T-helper 2 cell (primary cell): ENCODE data around the gene CRHR1.
"Not testable (repeated sequence)": the region's sequence is repeated elsewhere in the genome, so short reads cannot be mapped to it uniquely, and the experiment has no call there.

Source experiments
- DNase-seq, 5 experiments: peaks; one replicate each; pipeline versions ENCODE4 v3.0.0 to v3.0.0-alpha.2; 2012 to 2022
- total RNA-seq, 2 donors: gene quantifications; one replicate each; lab custom pipeline; 2026; lab: John Stamatoyannopoulos, UW

The CRHR1 gene
- total RNA-seq, result 0 reads per million in 2 donors

DNA sequence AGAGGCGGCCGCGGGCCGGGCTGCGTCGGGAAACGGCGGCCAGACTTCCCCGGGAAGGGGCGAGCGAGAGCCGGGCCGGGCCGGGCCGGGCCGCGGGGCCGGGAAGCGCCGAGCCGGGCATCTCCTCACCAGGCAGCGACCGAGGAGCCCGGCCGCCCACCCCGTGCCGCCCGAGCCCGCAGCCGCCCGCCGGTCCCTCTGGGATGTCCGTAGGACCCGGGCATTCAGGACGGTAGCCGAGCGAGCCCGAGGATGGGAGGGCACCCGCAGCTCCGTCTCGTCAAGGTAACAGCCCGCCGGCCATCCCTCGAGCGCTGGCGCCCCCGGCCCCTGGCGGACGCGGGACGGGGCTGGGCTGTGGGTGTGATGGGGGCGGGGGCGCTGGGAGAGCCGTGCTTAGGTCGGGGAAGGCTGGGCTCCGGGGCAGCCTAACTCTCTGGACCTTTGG, at the start of gene CRHR1:
Gene CRHR1, plus strand, starts transcription at position 28 of the 448 bp plus-strand sequence. Its CDS starts 225 bp downstream, at position 253.
- no peak for DNase-seq

DNA sequence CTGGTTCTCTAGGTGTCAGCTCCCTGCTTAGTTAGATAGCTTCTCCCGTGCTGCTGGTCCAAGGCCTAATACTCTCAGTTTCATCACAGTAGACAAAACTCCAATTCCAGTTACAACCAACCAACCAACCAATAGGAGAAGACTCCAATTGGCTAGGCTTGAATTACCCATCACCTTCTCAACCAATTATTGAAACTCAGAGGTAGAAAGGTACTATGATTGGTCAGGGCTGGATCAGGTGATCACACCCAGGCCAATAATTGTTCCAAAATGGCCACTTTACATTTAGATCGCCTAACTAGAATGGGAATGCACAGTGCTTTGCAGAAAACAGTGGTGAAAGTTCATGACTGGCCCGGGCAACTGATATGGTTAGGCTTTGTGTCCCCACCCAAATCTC, 49.5 kb upstream of the CRHR1 start:
- no peak for DNase-seq

DNA sequence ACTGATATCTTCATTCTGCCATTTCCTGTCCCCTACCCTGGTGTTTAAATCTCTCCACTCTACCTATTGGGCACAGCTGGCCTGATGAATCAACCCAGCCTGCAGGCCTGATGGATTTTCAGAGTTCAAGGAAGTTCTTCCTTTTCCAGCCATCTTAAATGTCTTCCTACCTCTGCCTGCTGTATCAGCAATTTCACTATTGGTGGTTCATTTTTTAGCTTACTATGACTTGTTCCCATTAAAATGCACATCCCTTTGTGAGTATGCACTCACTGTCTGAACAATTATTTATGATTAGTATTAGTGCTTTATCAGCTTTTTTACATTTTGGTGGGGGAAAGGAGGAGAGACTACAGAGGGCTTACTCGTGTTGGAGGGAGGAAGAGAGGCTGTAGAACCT, 48.6 kb upstream of the CRHR1 start:
- no peak for DNase-seq

DNA sequence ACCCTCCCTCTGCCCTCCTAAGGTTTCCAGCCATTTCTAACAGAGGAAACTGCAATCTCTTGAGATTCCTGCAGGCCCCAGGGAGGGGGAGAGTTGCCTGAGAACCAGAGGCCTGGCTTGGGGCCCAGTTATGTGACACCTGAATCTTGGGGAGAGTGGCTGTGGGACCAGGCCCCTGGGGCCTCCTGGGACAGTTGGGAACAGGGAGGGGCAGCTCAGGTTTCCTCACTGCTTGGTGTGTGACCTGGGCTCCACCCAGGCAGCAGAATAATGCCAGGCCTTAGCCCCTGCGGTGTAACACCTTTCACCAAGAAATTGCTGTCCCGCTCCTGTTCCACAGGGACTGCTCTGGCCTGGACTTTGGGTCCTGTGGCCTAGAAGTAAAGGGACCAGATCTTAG, 44.3 kb upstream of the CRHR1 start:
- DNase-seq, result no peak

DNA sequence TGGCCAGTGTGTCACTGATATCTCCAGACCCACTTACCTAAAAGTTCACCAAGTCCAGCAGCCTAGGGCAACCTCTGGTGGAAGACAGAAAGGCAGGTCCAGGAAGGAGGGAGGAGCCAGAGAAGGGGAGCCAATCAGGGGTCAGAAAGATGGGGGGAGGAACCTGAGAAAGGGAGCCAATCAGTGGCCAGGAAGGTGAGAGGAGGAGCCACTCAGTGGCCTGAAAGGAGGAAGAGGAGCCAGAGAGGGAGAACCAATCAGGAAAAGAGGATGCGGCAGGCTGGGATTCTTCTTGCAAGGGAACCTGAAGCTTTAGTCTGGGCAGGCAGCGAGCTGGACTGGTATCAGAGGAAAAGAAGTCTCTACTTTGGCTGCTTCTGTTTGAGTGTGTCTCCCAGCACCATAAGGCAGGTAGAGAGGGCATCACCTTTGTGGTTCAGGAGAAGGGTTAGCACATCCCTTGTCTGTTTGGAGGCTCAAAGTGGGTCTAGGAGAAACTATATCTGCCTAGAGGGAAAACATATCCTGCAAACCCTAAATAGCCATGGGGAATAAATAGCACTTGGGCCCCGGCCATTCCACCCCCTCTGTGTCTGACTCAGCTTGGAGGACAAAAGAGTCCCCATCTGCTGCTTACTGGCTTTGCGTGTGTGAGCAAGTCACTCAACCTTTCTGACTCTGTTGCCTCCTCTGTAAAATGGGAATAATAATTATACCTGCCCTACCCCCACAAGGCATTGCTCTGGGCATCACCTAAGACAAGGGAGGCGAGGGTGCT, 43.4 kb upstream of the CRHR1 start:
- DNase-seq, result peak in 1 of 5 experiments; percentile 26

DNA sequence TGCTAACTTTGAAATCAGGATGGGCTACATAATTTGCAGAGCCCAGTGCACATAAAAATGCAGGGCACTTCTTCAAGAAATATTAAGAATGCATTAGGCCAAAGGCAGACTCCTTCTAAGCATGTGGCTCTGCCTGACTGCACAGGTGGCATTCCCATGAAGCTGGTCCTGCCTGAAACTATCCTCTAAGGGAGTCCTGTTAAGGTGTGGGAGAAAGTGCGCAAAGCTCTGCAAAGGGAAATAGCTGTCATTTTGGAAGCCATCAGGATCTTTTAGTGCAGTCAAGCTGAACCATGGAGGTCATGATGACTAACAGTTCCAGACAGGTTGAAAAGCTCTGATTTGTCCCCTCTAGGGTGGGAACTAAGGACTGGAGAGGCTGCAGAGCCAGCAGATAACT, 41.9 kb upstream of the CRHR1 start:
- no peak for DNase-seq

DNA sequence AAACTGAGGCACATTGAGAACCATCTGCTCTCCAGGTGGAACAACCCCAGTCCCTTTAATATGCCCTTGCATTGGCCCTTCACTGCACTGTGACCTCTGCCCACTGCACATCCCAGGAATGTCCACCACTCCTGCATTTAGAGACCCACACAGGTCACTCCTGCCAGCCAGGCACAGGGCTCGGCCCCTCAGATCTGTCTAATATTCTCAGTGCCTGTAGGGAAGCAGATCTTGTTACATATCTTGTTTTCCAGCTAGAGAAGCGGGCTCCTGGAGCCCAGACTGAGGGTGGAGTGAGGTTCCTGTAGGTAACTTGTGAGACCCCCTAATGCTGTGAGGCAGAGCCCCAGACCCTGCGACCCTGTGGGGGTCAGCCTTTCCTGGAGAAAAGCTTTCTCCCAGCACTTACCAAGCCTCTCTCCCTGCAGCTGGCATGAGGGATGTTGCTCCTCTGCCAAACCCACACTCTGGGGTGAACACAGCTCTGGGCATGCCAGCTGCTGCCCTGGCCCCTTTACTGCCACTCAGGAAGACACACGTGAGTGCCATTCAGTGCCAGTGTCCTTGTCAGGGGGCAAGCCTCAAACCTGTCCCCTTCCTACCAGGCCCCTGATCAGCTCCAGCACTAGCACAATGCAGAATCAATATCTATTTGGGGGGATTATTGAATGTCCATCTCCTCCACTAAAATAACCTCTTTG, 40.3 kb upstream of the CRHR1 start:
- no peak for DNase-seq

DNA sequence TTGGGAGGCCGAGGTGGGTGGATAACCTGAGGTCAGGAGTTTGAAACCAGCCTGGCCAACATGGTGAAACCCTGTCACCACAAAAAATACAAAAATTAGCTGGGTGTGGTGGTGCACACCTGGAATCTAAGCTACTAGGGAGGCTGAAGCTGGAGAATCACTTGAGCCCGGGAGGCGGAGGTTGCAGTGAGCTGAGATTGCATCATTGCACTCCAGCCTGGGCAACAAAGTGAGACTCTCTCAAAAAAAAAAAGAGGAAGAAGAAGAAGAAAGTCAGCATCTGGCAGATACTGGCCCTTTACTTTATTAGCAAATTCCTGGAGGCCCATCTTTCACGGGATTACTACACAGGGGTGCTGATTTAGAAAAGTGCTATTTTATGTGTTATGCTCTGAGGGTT, 39.3 kb upstream of the CRHR1 start:
- DNase-seq, result not testable (repeated sequence)

DNA sequence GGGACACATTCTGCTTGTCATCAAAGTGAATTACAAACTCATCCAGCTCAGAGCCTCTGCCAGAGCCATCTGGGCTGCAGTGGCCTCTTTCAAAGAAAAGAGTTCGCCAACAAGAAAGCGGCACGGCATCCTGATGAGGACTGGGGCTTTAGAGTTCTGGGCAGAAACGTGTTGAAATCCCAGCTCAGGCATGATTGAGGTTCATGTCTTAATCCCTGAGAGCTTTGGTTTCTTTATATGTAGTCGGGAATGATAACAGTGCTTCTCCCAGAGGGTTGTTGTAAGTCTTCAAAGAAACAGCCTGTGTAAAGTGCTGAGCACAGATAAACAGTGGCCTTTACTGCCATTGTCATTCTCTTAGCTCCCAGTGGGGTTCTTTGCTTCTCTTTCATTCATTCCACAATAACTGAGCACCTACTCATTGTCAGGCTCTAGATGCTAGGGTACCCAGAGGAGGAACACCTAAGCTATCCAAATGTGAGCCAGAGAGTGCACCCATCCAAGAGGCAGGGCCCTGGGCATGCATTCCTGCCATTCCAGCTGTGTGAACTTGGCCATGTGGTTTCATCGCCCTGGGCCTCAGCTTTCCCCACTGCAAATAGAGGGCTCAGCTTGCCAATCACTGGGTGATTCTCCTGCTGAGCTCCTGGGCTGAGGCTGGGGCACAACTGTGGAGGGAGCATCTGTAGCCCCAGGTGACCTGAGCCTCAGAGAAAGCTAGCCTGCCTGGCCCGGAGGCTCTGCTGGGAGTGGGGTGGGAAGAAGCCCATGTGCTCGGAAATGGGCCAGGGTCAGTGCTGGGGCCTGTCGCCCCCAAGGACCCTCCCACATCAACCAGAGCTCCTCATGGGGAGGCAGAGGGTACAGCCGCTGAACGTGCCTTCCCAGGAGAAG, 38.3 kb upstream of the CRHR1 start:
- no peak for DNase-seq

DNA sequence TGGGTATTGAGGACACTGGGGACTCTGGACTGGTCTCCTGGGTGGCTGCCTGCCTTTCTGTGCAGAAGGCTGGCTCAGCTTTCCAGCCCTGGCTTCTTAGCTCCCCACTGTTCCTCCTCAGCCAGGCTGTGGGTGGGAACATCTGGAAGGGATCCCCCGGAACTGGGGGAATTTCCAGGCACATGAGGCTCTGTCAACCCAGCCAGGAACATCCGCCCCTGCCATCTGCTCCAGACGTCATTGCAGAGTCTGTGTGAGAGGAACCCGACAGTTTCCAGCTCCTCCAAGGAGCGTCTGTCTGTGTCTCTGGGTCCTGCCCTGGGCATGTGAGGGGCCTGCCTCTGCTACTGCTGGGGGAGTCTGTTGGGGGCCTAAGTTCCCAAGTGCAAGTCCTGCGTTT, 36.2 kb upstream of the CRHR1 start:
- no peak for DNase-seq

DNA sequence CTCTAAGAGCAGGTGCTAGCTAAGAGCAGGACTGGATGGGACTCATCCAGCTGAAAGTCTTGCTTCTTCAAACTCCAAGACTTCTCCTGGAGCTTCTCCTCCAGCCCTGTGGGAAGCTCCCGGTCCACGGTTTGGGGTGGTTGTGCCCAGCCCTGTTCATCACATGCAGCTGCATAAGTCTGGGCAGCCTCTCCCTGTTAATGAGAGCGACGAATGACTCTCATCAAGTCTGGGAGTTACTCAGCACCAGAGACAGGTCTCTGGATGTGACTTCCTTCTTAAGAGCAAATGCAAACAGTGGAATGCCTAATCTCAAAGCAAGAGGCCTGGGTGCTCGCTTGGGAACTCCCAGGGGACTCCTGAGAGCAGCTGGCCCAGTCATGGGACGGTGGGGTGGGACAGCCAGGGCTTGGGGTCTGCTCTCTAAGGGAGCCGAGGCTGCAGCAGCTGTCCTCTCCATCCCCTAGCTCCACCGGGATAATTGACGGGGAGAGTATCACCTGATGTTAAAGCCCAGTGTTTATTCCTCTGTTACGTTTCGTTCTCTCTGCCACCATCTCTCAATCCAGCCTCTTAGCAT, 35.3 kb upstream of the CRHR1 start:
- no peak for DNase-seq

DNA sequence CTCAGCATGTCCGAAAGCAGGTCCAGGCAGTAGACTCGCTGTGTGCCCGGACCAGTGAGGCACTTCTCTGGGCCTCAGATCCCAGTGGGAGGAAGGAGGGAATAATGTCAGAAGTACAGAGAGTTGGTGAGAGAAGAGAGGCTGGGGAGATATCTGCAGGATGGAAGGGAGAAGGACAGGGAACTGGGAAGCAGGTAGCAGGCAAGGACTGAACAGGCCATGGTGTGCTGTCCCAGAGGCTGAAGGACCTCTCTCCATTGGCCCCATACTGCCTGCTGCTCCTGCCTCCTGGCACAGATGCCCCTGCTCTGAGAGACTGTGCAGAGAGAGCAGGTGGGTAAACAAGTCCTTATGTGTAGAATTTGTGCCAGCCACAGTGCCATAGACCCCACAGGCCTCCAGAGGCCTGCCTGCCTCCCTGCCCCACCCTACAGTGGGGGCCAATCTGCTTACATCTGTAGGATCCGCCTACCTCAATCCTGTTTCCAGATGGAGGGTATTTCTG, 34.2 kb upstream of the CRHR1 start:
- DNase-seq, result no peak

DNA sequence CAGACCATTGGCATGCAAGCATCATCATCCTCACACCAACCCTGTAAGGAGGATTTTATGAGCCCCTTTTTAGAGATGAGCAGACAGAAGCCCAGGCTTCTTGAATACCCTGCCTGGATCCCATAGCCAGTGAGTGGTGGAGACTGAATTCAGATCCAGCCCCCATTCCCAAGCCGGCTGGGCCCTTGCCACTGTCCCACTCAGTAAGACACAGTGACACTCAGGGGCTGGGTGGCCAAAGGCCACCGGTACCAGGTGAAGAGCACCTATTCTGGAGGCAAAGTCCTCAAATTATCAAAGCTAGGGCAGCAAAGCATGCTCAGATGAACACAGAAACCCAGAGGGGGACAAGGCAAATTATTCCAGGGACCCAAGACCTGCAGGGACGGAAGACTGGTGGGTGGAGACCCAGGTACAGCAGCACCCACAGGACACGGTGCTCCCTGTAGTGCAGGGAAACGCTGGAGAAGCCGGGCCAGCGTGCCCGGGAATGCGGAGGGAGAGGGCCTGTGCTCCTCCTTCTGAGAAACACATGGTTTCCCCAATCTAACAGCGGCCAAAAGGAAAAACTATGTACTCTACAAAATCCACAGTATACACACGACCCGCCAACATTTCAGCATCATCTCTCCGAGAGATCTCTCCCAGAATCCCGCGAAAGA, 33.2 kb upstream of the CRHR1 start:
- no peak for DNase-seq

DNA sequence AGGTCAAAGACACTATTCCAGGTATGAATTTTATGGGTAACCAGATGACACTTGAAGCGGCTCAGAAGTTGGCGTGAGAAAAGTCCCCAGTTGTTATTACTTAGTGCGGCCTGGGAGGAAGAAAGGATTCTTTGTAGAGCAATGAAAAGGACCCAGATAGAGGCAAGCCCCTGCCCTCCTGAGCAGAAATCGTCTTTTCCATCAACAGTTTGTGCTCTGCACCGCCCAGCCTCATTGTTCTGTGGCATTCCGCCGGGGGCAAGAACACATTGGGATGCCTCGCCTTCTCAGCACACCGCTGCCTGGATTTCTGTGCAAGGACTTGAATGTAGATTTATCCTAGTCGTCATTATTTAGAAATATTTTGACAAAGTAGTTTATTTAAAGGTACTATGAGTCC, 32.7 kb upstream of the CRHR1 start:
- no peak for DNase-seq

DNA sequence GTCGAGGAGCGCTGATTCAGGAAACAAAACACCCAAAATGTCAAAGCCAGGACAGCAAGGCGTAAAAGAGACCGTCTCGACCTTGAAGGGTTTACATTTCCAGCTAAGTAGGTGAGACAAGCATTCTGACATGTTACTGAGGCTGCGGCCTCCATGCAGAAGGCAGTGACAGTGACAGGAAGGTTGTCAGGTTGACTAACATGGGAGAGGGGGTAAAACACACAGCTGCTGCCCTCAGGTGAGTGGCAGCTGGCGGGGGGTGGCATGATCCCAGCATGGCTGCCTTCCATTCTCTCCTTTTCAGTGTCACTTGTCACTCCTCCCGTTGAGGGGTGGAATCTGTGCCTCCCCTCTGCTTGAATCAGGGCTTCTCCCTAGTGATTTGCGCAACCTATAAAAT, 31.9 kb upstream of the CRHR1 start:
- DNase-seq, result no peak

DNA sequence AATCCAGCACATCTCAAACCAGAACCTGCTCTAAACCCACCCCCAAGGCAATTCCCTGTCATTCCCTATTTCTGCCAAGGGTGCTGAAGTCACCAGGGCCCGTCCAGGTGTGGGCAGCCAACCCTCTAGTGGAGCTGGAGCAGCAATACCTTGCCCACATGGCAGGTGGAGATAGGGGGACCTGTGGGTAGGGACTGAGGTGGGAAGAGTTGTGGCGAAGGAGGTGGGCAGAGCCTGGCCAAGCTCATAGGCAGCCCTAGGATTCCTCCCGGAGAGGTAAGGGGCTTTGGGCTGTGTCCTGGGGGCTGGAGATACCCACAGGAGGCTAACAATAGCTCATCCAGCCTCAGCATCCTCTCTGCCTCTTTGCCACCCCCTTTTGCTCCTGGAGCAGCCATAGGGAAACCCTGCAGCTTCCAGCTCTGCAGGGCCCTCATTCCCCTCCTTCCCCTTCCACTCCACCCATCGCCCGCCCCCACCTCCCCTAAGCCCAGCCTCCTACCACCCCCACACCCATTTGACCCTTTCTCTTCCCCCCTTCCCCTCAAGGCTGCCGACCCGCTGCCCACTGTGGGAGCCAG, 30.4 kb upstream of the CRHR1 start:
- DNase-seq, result no peak

DNA sequence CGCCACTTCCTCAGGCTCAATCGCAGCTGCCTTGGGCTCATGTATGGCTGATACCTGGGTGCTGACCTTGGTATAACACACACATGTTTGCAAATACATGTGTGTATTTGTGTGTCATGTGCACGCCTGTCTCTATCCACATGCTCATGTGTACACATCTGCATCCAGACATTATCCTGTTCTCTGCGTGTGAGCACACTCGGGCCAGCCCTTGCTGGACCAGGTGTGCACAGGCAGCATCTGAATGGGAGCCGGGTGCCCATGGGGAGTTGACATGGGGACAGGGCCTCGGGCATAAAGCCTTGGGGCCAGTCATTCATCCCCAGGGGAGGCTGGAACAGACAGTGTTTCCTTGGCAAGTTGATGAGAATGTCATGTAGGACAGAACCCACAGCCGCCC, 29.1 kb upstream of the CRHR1 start:
- no peak for DNase-seq

DNA sequence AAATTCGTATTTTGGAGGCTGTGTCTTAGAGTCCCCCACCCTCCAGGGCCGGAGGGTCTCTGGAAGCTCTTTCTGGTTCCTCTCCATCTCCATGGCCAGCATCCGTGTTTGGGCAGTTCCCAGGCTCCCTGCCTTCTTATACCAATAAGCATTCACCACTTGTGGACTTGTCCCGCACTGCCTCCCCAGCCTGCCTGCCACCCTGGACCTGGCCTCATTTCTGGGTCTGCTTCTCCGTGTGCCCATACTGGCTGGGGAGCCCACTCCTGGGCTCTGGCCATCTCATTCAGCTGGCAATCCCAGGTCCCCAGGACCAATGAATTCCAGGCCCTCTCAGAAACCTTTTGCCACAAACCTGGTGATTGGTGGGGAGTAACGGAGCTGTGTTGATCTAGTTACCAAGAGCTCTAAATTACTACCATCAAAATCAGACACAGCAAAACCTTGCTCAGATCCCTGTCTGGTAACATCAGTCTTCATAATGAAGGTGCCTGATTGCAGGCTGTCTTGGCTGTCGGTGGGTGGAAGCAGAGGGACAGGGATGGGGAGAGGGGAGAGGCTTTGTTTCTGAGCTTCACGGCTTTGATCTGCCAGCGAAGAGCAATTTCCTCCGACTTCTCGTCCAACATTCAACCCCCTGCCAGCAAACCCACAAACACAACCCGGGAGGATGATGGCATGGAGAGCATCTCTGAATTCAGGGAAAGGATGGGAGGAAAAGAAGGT, 27.7 kb upstream of the CRHR1 start:
- no peak for DNase-seq

DNA sequence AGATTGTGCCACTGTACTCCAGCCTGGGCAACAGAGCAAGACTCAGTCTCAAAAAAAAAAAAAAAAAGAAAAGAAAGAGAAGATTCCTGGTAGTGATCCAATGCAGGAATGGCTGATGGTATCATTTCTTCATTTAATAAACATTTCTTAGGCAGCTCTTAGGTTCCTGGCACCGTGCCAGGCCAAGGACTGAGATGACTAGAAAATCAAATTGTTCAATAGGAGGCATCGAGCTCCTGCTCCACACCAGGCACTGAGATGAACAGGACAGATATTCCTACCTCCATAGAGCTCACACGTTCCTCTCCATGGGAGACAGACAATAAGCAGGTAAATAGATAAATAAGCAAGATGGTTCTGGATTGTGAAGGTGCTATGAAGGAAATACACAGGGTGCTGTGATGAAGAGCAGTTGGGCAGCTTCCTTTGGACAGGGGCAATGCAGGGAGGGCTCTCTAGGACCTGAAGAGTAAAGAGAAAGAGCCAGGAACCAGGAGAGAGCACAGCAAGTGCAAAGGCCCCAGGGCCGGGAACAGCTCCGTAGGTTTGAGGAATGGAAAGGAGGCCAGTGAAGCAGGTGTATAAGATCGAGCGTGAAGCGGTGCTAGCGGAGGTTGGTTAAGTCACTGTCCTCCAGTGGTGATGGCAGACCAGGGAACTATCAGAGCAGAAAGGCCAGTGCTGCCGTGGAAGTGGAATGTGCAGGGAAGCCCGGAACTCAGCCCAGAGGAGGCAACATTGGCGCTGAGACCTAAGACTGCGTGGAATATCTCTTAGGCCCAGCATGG, 26.5 kb upstream of the CRHR1 start:
- no peak for DNase-seq

DNA sequence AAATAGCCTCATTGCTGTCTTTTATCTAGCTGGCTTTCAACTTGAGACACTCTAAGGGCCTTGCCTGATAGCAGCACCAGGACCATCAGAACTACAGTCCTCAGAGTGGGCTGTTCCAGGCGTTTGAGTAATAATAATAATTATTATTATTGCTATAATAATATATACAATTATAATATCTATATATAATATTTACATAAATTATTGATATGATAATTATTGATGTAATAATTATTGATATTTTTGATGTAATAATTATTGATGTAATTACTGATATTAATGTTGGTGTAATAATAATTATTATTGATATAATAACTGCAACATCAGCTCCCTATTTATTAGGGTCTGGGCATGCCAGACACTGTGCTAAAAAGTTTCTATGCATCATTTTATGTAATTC, 25.6 kb upstream of the CRHR1 start:
- no peak for DNase-seq
